H1 (cell line): ENCODE results near the gene UPK3BL2. TPM values are rescaled to one million over a fixed set of nuclear protein-coding genes. Genes with fewer than 3 reads are reported as not detected.
"Not testable (repeated sequence)": the region's sequence is repeated elsewhere in the genome, so short reads cannot be mapped to it uniquely, and the experiment has no call there.

Experiments
- CTCF ChIA-PET: fragments of 300-600 bp; sonication (Branson Sonifier 250); formaldehyde crosslinking; loops from one replicate; lab custom pipeline; 2021; ENCODE audit not compliant: partially characterized antibody; lab: Charles Lee
- POLR2A ChIA-PET: fragments of 300-600 bp; sonication (Branson Sonifier 250); formaldehyde crosslinking; loops from one replicate; lab custom pipeline; 2021; ENCODE audit warnings: inconsistent platforms; ENCODE audit not compliant: partially characterized antibody; lab: Charles Lee
- DNase-seq, 2 experiments: peaks; one replicate each; pipeline versions ENCODE4 v3.0.0 to v3.0.0-alpha.2; 2010 to 2022; ENCODE audit warnings: low spot score in 2 of 2, low read depth in 1 of 2, mixed read lengths in 1 of 2
- FAIRE-seq: peaks from 2 replicates; lab custom pipeline; 2011; peaks lifted over from hg19 to GRCh38; lab: Jason Lieb, UNC
- H2AFZ ChIP-seq: 2 replicates; pipeline ENCODE4 v1.8.1; 2012; ENCODE audit warnings: low read length, inconsistent platforms
- H2AK5ac ChIP-seq: 2 replicates; pipeline ENCODE4 v1.6.1; 2013; ENCODE audit warnings: low read depth, low read length
- H2BK120ac ChIP-seq: replicated peaks from 2 replicates; pipeline ENCODE3; 2013; ENCODE audit warnings: low read depth, low read length, inconsistent platforms
- H2BK12ac ChIP-seq: 2 replicates; pipeline ENCODE4 v1.6.1; 2013; ENCODE audit warnings: low read depth, low read length
- H2BK15ac ChIP-seq: 2 replicates; pipeline ENCODE4 v1.6.1; 2013; ENCODE audit warnings: low read length
- H2BK20ac ChIP-seq: 2 replicates; pipeline ENCODE4 v1.6.1; 2013; ENCODE audit warnings: low read length
- H2BK5ac ChIP-seq: 2 replicates; pipeline ENCODE4 v1.6.1; 2013; ENCODE audit warnings: low read depth, low read length
- H3K14ac ChIP-seq: 2 replicates; pipeline ENCODE4 v1.6.1; 2013; ENCODE audit warnings: inconsistent platforms; ENCODE audit not compliant: insufficient read length
- H3K18ac ChIP-seq: 2 replicates; pipeline ENCODE4 v1.6.1; 2013; ENCODE audit warnings: low read length; ENCODE audit errors: extremely low read depth
- H3K23ac ChIP-seq: 2 replicates; pipeline ENCODE4 v1.6.1; 2013; ENCODE audit warnings: inconsistent platforms; ENCODE audit not compliant: insufficient read length
- H3K23me2 ChIP-seq: 2 replicates; pipeline ENCODE4 v1.6.1; 2013; ENCODE audit warnings: low read depth, low read length
- H3K27ac ChIP-seq: 2 replicates; pipeline ENCODE4 v1.6.1; 2011; ENCODE audit warnings: low read depth, low read length, inconsistent platforms
- H3K27me3 ChIP-seq, 4 experiments: replicated peaks in 1 of 4; 1 replicate in 1 of 4; 2 replicates in 3 of 4; pipeline versions ENCODE4 v1.6.1 to v1.8.1; 2011 to 2013; ENCODE audit warnings: low read length in 3 of 4, mild to moderate bottlenecking in 3 of 4, inconsistent platforms in 2 of 4, mixed read lengths in 2 of 4, moderate library complexity in 1 of 4; ENCODE audit not compliant: control insufficient read depth in 3 of 4, insufficient read depth in 3 of 4; ENCODE audit errors: extremely low read depth in 1 of 4
- H3K36me3 ChIP-seq, 4 experiments: 2 replicates each; pipeline versions ENCODE4 v1.6.1 to v1.8.1; 2011 to 2013; ENCODE audit warnings: mild to moderate bottlenecking in 4 of 4, low read length in 3 of 4, moderate library complexity in 2 of 4, control low read depth in 1 of 4, inconsistent platforms in 1 of 4; ENCODE audit not compliant: insufficient read depth in 4 of 4, control insufficient read depth in 2 of 4
- H3K4ac ChIP-seq: replicated peaks from 2 replicates; pipeline ENCODE3; 2013; ENCODE audit warnings: low read length, low read depth, mixed read lengths, inconsistent platforms; ENCODE audit not compliant: insufficient read length
- H3K4me1 ChIP-seq, 4 experiments: replicated peaks in 1 of 4; 1 replicate in 1 of 4; 2 replicates in 3 of 4; pipeline versions ENCODE4 v1.6.1 to v1.8.1; 2011 to 2013; ENCODE audit warnings: low read length in 3 of 4, inconsistent platforms in 2 of 4, mixed read lengths in 1 of 4; ENCODE audit not compliant: insufficient read depth in 4 of 4, control insufficient read depth in 3 of 4
- H3K4me2 ChIP-seq, 2 experiments: 2 replicates each; pipeline versions ENCODE4 v1.6.1 to v1.8.1; 2011 to 2013; ENCODE audit warnings: low read depth in 2 of 2, low read length in 2 of 2, control low read depth in 1 of 2, inconsistent platforms in 1 of 2, mild to moderate bottlenecking in 1 of 2; ENCODE audit not compliant: insufficient read depth in 1 of 2
- H3K4me3 ChIP-seq, 4 experiments: fragments of 200-600, 300-600 bp in 1 of 4; sonication (generic), shearing (Covaris generic), sonication (Bioruptor Twin) in 1 of 4; 2 replicates each; pipeline versions ENCODE4 v1.5.1 to v1.8.1; 2011 to 2016; ENCODE audit warnings: low read length in 4 of 4, low read depth in 3 of 4, control low read depth in 2 of 4, inconsistent platforms in 2 of 4, mild to moderate bottlenecking in 2 of 4, mixed read lengths in 1 of 4, moderate library complexity in 1 of 4; ENCODE audit not compliant: insufficient read depth in 2 of 4; ENCODE audit errors: extremely low read depth in 1 of 4
- H3K56ac ChIP-seq: replicated peaks from 2 replicates; pipeline ENCODE3; 2013; ENCODE audit warnings: low read depth, mild to moderate bottlenecking, mixed read lengths, low read length, inconsistent platforms; ENCODE audit not compliant: insufficient read length
- H3K79me1 ChIP-seq: 2 replicates; pipeline ENCODE4 v1.6.1; 2013; ENCODE audit warnings: low read depth, low read length, control low read depth
- H3K79me2 ChIP-seq, 2 experiments: 2 replicates each; pipeline versions ENCODE4 v1.6.1 to v1.8.1; 2012 to 2013; ENCODE audit warnings: low read length in 2 of 2, mild to moderate bottlenecking in 2 of 2, inconsistent platforms in 1 of 2; ENCODE audit not compliant: insufficient read depth in 2 of 2, control insufficient read depth in 1 of 2
- H3K9ac ChIP-seq, 4 experiments: replicated peaks in 1 of 4; 1 replicate in 1 of 4; 2 replicates in 3 of 4; pipeline versions ENCODE4 v1.6.1 to v1.8.1; 2011 to 2013; ENCODE audit warnings: low read depth in 3 of 4, low read length in 3 of 4, control low read depth in 2 of 4, mild to moderate bottlenecking in 2 of 4, moderate library complexity in 2 of 4, inconsistent platforms in 1 of 4; ENCODE audit errors: extremely low read depth in 1 of 4
- H3K9me3 ChIP-seq, 2 experiments: 2 replicates each; pipeline versions ENCODE4 v1.6.1 to v1.8.1; 2012 to 2013; ENCODE audit warnings: mild to moderate bottlenecking in 2 of 2, moderate library complexity in 2 of 2, control low read depth in 1 of 2, inconsistent platforms in 1 of 2, low read depth in 1 of 2, low read length in 1 of 2, mixed read lengths in 1 of 2; ENCODE audit not compliant: insufficient read depth in 2 of 2
- H4K20me1 ChIP-seq, 2 experiments: replicated peaks in 1 of 2; 2 replicates each; pipeline versions ENCODE3 to v1.8.1; 2011 to 2013; ENCODE audit warnings: inconsistent platforms in 2 of 2, low read length in 2 of 2, mild to moderate bottlenecking in 1 of 2; ENCODE audit not compliant: insufficient read depth in 2 of 2, control insufficient read depth in 1 of 2
- H4K5ac ChIP-seq: 2 replicates; pipeline ENCODE4 v1.6.1; 2013; ENCODE audit warnings: low read length, low read depth, mixed read lengths, inconsistent platforms; ENCODE audit not compliant: insufficient read length
- H4K8ac ChIP-seq: 2 replicates; pipeline ENCODE4 v1.8.0; 2013; ENCODE audit warnings: mild to moderate bottlenecking, moderate library complexity, low read length, inconsistent platforms; ENCODE audit not compliant: insufficient read depth; ENCODE audit errors: extremely low read depth
- H4K91ac ChIP-seq: replicated peaks from 2 replicates; pipeline ENCODE3; 2013; ENCODE audit warnings: low read length, mixed read lengths, inconsistent platforms; ENCODE audit not compliant: insufficient read length
- WGBS, 2 experiments: shearing (Covaris generic) in 1 of 2; methylation state at CpG; one replicate each; pipeline versions ENCODE4 v1.1.6 to v1.1.7; 2013 to 2015; ENCODE audit warnings: low lambda C conversion rate in 2 of 2, mixed read lengths in 2 of 2, inconsistent platforms in 1 of 2, low coverage in 1 of 2, missing lambda C conversion rate in 1 of 2; ENCODE audit not compliant: insufficient replicate concordance in 2 of 2, insufficient coverage in 1 of 2, insufficient read length in 1 of 2; ENCODE audit errors: extremely low coverage in 1 of 2, missing lambda C conversion rate in 1 of 2; 5-methylcytosine and 5-hydroxymethylcytosine counted together
- polyA plus RNA-seq, 7 experiments: library from polyadenylated mRNA; depleted of rRNA in 3 of 7; stranded (reverse) in 5 of 7; unstranded in 2 of 7; fragments of >200 nt in 5 of 7; fragments of 200-250 nt in 2 of 7; gene quantifications; 1 replicate in 5 of 7; 2 replicates in 1 of 7; 4 replicates in 1 of 7; pipeline versions ENCODE4 v1.2.1 to v1.2.3, GENCODE V29; 2011 to 2013; ENCODE audit warnings: missing spikeins in 2 of 7, mixed read lengths in 2 of 7
- total RNA-seq: library from RNA; stranded (reverse); fragmentation: NEBNext Ultra II Directional; extraction: Animal tissue kit (Norgen Biotek cat#: 25700); gene quantifications from 2 replicates; pipeline ENCODE4 v1.2.1, GENCODE V29; 2021

Gene UPK3BL2
- total and polyA plus RNA-seq, 2 of the 8 experiments (the other 6 are each of a cell fraction or from before 2014, with no cell fraction given) = 12.4 to 22.6 TPM

GRCh38 chr7:102503141-102503540 is 40.4 kb downstream of the UPK3BL2 start:
- H3K9me3 ChIP-seq, H2BK120ac ChIP-seq, H3K14ac ChIP-seq, H4K20me1 ChIP-seq, H3K23ac ChIP-seq, H4K5ac ChIP-seq, POLR2A ChIA-PET, H3K9ac ChIP-seq, H3K4ac ChIP-seq, H3K4me2 ChIP-seq, H2BK12ac ChIP-seq, FAIRE-seq, H2BK5ac ChIP-seq, H3K56ac ChIP-seq, H3K79me2 ChIP-seq, H2AK5ac ChIP-seq, H3K18ac ChIP-seq, H3K23me2 ChIP-seq, H3K27me3 ChIP-seq, DNase-seq, H4K91ac ChIP-seq, H3K4me1 ChIP-seq, H2BK20ac ChIP-seq, CTCF ChIA-PET, H3K27ac ChIP-seq, H2BK15ac ChIP-seq, H3K79me1 ChIP-seq, H4K8ac ChIP-seq, H3K4me3 ChIP-seq, H2AFZ ChIP-seq, H3K36me3 ChIP-seq: not testable (repeated sequence)
- no CpG with 5 or more reads among the region's 12 CpGs for WGBS, 2 experiments

GRCh38 chr7:102498321-102498720 is 45.2 kb downstream of the UPK3BL2 start:
- POLR2A ChIA-PET, FAIRE-seq, H3K23me2 ChIP-seq, H3K79me1 ChIP-seq, DNase-seq, CTCF ChIA-PET, H3K4me3 ChIP-seq, H3K4me2 ChIP-seq, H2AK5ac ChIP-seq, H3K56ac ChIP-seq, H3K27ac ChIP-seq, H4K91ac ChIP-seq, H2BK120ac ChIP-seq, H2BK15ac ChIP-seq, H3K27me3 ChIP-seq, H3K9ac ChIP-seq, H2BK12ac ChIP-seq, H2BK20ac ChIP-seq, H3K4ac ChIP-seq, H3K14ac ChIP-seq, H3K18ac ChIP-seq, H4K5ac ChIP-seq, H3K9me3 ChIP-seq, H3K23ac ChIP-seq, H4K8ac ChIP-seq, H4K20me1 ChIP-seq, H3K36me3 ChIP-seq, H3K79me2 ChIP-seq, H3K4me1 ChIP-seq, H2AFZ ChIP-seq, H2BK5ac ChIP-seq: not testable (repeated sequence)
- 96% methylated on average over 7 of the region's 16 CpGs; no CpG with 5 or more reads in 1 of the 2 experiments for WGBS, 2 experiments
